SK-N-MC (cell line): ENCODE data around the gene IRF8.

Experiments
- EZH2 ChIP-seq: fragments of 200-600 bp; sonication (generic); IDR thresholded peaks from one replicate; pipeline ENCODE4 v1.6.1; 2017; ENCODE audit warnings: antibody characterized with exemption
- FOXP2 ChIP-seq: optimal IDR thresholded peaks from 2 replicates; pipeline ENCODE3; 2011; ENCODE audit warnings: mild to moderate bottlenecking, moderate library complexity; ENCODE audit not compliant: insufficient read depth; ENCODE audit errors: extremely low read length, control extremely low read depth
- POLR2AphosphoS5 ChIP-seq: IDR thresholded peaks from 2 replicates; pipeline ENCODE4 v1.6.1; 2012; ENCODE audit warnings: mild to moderate bottlenecking, low read depth, low read length, borderline replicate concordance

DNA sequence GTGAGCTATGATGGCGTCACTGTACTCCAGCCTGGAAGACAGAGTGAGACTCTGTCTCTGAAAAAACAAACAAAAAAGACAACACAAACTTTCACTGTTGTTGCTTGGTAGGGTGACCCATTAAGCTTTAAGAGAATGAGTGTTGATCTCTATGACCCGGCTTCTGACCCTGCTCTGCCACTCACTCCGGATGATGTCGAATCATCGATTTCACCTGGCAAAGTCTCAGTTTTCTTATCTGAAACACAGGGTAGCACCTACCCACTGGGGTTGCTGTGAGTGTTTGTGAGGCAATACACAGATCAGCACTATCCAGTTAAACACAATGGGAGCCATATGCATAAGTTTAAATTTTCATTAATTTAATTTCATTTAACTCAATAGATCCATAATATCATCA, 20.6 kb upstream of the IRF8 start:
- TF ChIP-seq POLR2AphosphoS5 (no peak), EZH2 (no peak), FOXP2 (no peak)
